Measurements from ENCODE around the gene TIE1. TPM values are rescaled to one million over a fixed set of nuclear protein-coding genes. Genes with fewer than 3 reads are reported as not detected.

Gene TIE1
- total RNA-seq, 1 donor from 2014 or later: 7.0 TPM

DNA sequence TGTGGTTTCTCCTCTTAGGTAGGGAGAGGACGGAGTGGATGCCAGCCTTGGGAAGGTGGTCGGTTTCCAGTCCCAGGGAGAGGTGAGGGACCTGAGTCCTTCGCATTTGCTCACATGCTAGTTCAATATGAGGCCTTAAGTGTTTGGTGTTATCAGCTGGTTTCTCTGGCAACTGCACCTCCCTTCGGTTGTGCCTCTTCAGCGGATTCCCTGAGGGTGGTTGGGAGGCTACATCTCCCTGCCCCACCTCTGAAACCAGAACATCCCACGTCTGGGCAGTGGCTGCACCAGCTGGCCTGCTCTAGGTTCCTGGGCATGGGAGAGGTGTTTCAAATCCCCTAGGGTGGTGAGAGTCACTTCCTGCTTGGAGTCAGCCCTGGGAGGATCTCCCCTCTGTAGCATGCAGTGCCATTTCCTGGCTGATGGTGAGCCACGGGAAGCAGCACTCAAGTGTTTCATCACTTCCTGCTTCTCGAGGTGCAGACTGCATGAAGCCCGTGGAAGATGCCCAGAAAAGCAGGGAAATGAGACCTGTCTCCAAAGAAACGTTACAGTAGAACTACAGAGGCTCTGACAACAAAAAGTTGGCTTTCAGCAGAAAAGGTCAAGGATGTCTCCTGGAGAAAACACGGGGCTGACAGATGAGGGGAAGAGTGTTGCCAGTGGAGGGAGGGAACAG is 26.5 kb upstream of the TIE1 start:
- DNase-seq: no peak

GRCh38 chr1:43274804-43275180 is 26.0 kb upstream of the TIE1 start:
- DNase-seq: no peak

DNA sequence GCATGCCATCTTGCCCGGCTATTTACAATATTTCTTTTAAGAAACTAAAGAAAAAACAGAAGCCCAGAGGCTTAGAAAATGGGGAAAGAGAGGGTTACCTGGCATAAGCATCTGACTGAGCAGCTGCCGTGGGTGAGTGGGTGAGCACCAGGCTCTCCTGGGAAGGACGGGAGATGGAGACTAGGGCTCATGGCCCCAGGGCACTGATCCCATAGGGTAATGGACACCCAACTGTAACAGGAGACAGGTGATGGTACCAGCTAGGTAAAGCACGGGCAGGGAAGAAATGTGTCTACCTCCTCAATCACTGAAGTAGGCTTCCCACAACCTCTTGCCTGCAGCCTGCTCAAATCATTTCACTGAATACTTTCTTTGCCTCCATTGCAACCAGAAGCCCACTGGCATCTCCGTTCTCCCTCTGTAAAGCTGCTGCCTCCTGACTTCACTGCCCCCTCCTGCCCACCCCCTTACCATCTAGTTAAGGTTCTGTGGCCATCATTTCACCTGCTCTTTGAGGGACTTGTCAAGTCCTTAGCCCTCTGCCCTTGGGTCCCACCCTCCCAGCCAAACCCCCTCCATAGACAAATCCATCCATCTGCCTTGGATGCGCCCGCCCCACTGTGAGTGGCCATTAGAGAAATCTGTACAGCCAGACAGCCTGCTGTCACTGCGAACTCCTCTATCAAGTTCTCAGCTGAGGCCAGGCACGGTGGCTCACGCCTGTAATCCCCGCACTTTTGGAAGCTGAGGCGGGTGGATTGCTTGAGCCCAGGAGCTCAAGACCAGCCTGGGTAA is 24.8 kb upstream of the TIE1 start:
- no peak for DNase-seq

GRCh38 chr1:43276673-43277072 is 24.1 kb upstream of the TIE1 start:
- DNase-seq: no peak

DNA sequence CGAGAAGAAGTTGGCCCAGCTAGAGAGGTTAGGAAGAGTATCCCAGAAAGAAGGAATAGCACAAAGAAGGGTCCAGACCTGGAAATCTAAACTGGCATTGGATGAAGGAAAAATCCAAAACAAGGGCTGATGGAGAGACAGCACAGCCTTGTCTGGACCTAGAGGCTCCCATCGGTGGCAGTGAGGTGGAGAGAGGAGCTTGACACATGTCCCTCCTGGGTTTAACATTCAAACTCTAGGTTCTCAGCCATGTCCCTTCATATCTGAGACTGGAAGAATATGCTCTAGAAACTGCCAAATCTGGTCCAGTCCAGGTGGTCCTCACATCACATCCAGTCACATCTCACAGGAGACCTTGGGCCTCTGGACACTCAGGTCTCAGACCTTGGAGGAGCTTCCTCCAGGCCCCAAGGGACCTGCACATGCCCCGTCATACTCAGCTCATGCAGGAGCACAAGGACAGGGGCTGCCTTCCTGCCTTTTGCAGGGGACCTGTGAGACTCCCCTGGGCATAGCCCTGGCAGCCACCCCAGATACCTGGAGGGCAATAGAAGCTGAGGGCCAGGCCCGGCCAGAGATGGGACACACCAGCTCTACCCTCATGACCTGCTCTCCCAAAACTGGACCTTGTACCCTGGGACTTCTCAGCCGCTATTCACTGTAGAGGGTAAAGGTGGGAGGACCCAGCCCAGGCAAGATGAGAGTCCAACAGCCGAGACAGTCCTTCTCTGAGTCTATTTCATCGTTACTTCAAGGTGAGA is 23.5 kb upstream of the TIE1 start:
- DNase-seq: no peak

- no peak for DNase-seq
Observed at GRCh38 chr1:43279161-43279560, 21.6 kb upstream of the TIE1 start.

GRCh38 chr1:43279666-43280065 is 21.1 kb upstream of the TIE1 start:
- no peak for DNase-seq

- no peak for DNase-seq
Observed at GRCh38 chr1:43280692-43281091, 20.1 kb upstream of the TIE1 start.

DNA sequence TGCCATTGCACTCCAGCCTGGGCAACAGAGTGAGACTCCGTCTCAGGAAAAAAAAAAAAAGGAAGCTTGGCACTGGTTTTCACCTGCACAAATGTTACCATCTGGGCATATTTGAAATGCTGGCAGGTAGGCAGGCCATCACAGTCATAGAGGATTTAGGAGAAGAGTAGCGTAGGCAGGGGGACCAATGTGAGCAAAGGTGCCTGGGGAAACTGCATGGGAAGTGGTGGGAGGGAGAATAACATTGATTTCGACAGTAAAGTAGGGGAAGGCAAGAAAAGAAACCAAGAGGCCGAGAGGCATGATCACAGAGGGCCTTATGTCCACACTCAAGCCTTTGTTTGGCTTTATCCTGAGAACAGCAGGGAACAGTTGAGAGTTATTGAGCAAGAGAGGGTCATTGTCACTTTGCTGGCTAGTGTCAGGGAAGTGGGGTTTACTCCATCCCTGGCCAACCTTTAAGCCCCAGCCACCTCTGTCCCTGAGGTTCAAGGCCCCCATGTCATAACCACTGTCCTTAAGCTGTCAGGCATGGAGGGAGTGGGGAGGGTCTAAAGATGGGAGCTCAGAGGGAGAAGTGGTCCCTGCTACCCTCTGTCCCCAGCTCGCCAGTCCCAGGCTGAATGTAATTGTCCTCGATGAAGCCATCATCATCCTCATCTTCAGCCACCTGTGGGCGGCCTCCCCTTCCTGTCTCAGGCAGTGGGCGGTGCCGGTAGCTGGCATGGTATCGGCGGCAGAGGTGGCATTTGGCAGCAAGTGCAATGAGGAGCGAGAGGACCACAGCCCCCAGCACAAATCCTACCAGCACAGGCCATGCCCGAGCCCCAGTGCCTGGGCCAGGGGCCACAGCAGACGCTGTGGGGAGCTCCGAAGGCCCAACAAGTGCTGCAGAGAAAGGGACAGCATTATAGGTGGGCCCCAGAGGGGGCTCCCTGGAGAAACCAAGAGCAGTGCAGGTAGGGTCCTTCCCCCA is 18.3 kb upstream of the TIE1 start:
- no peak for DNase-seq

DNA sequence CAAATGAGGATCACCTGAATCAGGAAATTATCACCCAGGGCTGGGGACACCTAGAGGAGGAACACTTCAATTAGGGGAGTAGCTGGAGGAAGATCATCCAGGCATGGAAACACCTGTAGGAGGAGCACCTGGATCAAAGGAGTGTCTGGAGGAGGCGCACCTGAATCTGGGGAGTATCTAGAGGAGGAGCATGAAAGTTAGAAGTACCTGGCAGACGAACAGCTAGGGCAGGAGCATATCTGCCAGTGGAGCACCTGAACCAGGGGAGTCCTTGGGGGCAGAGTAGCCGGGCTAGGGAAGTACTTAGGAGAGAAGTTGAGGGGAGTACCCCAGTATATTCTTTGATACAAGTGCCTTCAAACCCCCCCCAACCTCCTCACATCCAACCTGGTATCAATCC is 16.7 kb upstream of the TIE1 start:
- DNase-seq: no peak

DNA sequence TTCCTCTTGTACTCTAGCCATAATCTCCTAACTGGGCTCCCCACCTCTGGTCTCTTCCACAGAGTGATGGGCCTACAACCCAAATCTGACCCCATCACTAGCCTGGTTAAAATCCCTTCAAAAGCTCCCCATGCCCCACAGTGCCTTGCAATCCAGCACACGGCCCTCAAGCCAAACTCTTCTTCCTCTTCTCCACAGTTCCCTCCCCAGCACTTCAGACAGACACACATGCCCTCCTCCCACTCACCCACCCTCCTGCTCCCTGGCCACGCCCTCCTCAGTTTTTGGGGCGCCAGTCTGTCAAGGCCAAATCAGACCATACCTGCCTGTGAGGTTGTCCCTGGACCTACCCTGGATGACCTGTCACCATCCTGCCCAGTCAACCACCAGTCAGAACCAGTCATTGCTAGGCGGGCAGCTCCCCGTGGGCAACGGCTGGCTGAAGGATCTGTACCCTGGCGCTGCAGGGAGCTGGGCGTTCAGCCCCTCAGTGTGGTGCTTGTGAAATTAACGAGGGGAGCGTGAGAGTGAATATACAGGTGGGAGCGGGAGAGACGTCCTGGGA is 16.2 kb upstream of the TIE1 start:
- no peak for DNase-seq

DNA sequence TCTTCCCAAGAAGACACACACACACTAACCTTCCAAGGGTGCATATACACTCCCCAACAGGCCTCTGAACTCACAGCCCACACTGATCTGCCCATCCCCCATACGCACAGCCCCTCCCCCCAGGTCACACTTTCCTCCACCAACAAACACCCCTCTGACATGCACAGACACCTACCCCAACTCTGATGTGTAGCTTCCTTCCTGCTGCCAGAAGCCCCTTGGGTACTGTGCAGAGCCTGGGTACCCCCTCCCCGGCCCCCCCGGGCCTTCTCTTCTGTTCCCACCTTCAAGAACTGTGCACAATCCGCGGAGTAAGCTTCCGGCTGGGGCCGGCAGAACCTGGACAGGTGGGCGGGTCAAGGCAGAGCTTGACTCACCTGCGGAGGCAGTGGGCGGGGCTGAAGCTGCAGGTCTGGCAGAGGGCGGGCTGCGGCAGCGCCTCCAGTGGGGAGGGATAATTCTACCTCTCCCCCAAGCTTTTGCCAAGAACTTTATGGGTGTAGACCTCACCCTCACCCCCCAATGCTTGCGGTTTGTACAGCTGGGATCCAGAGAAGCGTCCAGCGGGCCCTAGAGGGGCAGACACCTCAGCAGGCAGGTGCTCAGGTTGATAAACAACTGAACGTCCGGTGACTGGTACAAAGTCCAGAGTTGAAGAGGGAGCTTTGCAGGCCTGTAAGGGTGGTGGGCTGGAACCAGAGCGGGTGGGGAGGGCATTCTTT is 15.4 kb upstream of the TIE1 start, which contains the start of gene C1orf210:
Gene C1orf210, minus strand, starts transcription at position 313 of the 722 bp plus-strand sequence. CDS start 2,311 bp downstream, outside the sequence.
- DNase-seq: no peak

GRCh38 chr1:43286115-43286514 is 14.7 kb upstream of the TIE1 start:
- DNase-seq: no peak

DNA sequence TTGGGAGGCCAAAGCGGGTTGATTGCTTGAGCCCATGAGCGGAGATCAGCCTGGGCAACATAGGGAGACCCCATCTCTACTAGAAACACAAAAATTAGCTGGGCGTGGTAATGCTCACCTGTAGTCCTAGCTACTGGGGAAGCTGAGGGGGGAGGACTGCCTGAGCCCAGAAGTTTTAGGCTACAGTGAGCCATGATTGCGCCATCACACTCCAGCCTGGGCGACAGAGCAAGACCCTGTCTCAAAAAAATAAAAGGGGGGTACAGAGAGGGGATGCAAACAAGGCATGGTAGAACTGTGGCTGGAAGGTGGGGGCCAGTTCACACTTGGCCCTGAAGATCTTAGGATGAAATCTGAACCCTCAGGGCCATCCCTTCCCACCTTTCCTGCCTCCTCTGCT is 14.2 kb upstream of the TIE1 start:
- no peak for DNase-seq

- DNase-seq: no peak
Observed at GRCh38 chr1:43288058-43288784, 12.6 kb upstream of the TIE1 start.

DNA sequence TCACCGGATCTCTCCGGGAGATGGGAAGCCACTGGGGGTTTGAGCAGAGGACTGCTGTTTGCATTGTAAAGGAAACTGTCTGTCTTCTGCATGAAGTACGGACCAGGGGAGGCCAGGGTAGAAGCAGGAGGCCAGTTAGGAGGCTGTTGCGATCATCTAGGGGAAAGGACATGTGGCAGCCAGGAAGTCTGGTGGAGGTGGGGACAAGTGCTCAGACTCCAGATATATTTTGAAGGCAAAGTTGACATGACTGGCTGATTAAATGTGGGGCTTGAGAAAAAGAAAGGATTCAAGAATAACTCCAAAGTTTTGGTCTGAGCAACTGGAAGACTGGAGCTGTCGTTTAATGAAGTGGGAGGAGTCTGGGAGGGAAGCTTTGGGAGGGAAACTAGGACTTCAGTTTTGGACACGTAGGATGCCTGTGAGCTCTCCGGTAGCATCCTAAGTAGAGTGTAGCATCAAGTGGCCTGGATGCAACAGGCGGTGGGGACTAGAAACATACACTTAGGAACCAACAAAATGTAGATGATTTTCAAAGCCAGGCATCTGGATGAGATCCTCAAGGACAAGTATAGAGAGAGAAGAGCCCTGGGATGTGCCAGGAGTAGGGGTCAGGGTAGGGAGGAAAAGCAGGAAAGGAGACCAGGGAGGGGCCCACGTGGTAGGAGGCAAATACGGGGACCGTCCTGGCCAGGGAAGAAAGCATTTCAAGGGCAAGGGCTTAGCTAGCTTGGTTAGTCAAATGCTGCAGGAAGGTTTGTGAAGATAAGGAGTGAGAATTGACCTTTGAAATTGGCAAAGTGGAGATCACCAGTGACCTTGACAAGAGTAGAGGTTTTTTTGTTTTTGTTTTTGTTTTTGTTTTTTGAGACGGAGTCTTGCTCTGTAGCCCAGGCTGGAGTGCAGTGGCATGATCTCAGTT is 11.7 kb upstream of the TIE1 start:
- no peak for DNase-seq

GRCh38 chr1:43292216-43292615 is 8.6 kb upstream of the TIE1 start:
- no peak for DNase-seq

DNA sequence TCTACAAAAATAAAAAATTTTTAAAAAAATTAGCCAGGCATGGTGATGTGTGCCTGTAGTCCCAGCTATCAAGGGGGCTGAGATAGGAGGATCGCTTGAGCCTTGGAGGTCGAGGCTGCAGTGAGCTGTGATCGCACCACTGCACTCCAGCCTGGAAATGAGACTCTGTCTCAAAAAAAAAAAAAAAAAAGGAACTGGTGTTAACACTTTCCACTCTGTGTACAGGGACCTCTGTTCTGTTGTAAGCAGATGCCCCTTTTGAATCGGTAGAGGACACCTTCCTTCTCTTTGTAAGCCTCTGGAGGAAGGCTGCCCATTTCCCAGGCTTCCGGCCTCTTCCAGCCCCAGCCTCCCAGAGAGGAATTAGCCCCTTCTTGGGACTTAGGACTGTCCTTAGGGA is 8.1 kb upstream of the TIE1 start:
- no peak for DNase-seq

- no peak for DNase-seq
Observed at GRCh38 chr1:43293176-43293575, 7.6 kb upstream of the TIE1 start.
